NCI-H2227 (cell line): ENCODE results near the gene BCL2.

Experiments
- DNase-seq: peaks from one replicate; lab custom pipeline; 2025; ENCODE audit not compliant: unreplicated experiment; lab: John Stamatoyannopoulos, UW

The BCL2 gene

GRCh38 chr18:63186520-63187222 is 132.9 kb downstream of the BCL2 start:
- DNase-seq: no peak

- no peak for DNase-seq
Measured at GRCh38 chr18:63185984-63186383, 133.6 kb downstream of the BCL2 start.

GRCh38 chr18:63183952-63184770 is 135.4 kb downstream of the BCL2 start:
- DNase-seq: no peak

- no peak for DNase-seq
Measured at GRCh38 chr18:63183378-63183777, 136.2 kb downstream of the BCL2 start.

GRCh38 chr18:63182861-63183260 is 136.7 kb downstream of the BCL2 start:
- DNase-seq: no peak

GRCh38 chr18:63182310-63182772 is 137.2 kb downstream of the BCL2 start:
- DNase-seq: no peak

- DNase-seq: no peak
Measured at GRCh38 chr18:63181706-63182309, 137.8 kb downstream of the BCL2 start.

- no peak for DNase-seq
Measured at GRCh38 chr18:63180971-63181376, 138.6 kb downstream of the BCL2 start.

GRCh38 chr18:63180321-63180720 is 139.2 kb downstream of the BCL2 start:
- DNase-seq: no peak

GRCh38 chr18:63179422-63179821 is 140.1 kb downstream of the BCL2 start:
- no peak for DNase-seq

GRCh38 chr18:63178971-63179370 is 140.6 kb downstream of the BCL2 start:
- DNase-seq: no peak

GRCh38 chr18:63177919-63178821 is 141.4 kb downstream of the BCL2 start:
- DNase-seq: peak; percentile 65

- no peak for DNase-seq
Measured at GRCh38 chr18:63177259-63177658, 142.3 kb downstream of the BCL2 start.

GRCh38 chr18:63175264-63175663 is 144.3 kb downstream of the BCL2 start:
- DNase-seq: no peak

- DNase-seq: no peak
Measured at GRCh38 chr18:63173983-63174382, 145.6 kb downstream of the BCL2 start.

- DNase-seq: no peak
Measured at GRCh38 chr18:63169853-63170252, 149.7 kb downstream of the BCL2 start.

GRCh38 chr18:63168287-63168686 is 151.3 kb downstream of the BCL2 start:
- no peak for DNase-seq

- no peak for DNase-seq
Measured at GRCh38 chr18:63166142-63166541, 153.4 kb downstream of the BCL2 start.

GRCh38 chr18:63164396-63164795 is 155.2 kb downstream of the BCL2 start:
- no peak for DNase-seq

GRCh38 chr18:63162271-63163014 is 157.1 kb downstream of the BCL2 start:
- no peak for DNase-seq
